SK-N-SH (cell line): ENCODE data around the gene SP140. TPM values are rescaled to one million over a fixed set of nuclear protein-coding genes. Genes with fewer than 3 reads are reported as not detected.

Source experiments
- CTCF ChIA-PET: fragments of 300-600, 350-600 bp; formaldehyde crosslinking; extraction: SDS; loops from one replicate; lab custom pipeline; 2021; lab: Yijun Ruan, JAX
- POLR2A ChIA-PET: fragments of 350-600 bp; sonication (Branson Sonifier 250); formaldehyde crosslinking; extraction: SDS; loops from one replicate; lab custom pipeline; 2020; ENCODE audit warnings: antibody characterized with exemption, inconsistent platforms; lab: Yijun Ruan, JAX
- DNase-seq: peaks from one replicate; pipeline ENCODE4 v3.0.0; 2012
- H2AFZ ChIP-seq: fragments of 200-600 bp; sonication (generic); 2 replicates; pipeline ENCODE4 v1.8.1; 2016; ENCODE audit warnings: antibody characterized with exemption, mild to moderate bottlenecking, low read depth
- H3F3A ChIP-seq: fragments of 200-600 bp; sonication (generic); replicated peaks from 2 replicates; pipeline ENCODE3; 2016; ENCODE audit warnings: antibody characterized with exemption, mild to moderate bottlenecking; ENCODE audit not compliant: insufficient read depth
- H3K27ac ChIP-seq, 2 experiments: fragments of 200-500 bp in 1 of 2; fragments of 200-600 bp in 1 of 2; sonication (Bioruptor generic) in 1 of 2; sonication (generic), shearing (Covaris generic) in 1 of 2; 2 replicates each; pipeline versions ENCODE4 v1.5.1 to v1.6.1; 2014 to 2016; ENCODE audit warnings: low read depth in 2 of 2, inconsistent platforms in 1 of 2, low read length in 1 of 2, mild to moderate bottlenecking in 1 of 2, mixed read lengths in 1 of 2
- H3K27me3 ChIP-seq: fragments of 200-600 bp; sonication (generic), shearing (Covaris generic); 2 replicates; pipeline ENCODE4 v1.6.1; 2016; ENCODE audit warnings: mixed run types; ENCODE audit not compliant: insufficient read depth
- H3K36me3 ChIP-seq, 2 experiments: fragments of 200-500 bp in 1 of 2; fragments of 200-600 bp in 1 of 2; sonication (Bioruptor generic) in 1 of 2; sonication (generic) in 1 of 2; replicated peaks in 1 of 2; 2 replicates each; pipeline versions ENCODE3 to v1.5.1; 2014 to 2016; ENCODE audit warnings: low read length in 1 of 2, mild to moderate bottlenecking in 1 of 2; ENCODE audit not compliant: insufficient read depth in 2 of 2, control insufficient read depth in 1 of 2
- H3K4me1 ChIP-seq, 2 experiments: fragments of 200-500 bp in 1 of 2; fragments of 200-600 bp in 1 of 2; sonication (Bioruptor generic) in 1 of 2; sonication (generic), shearing (Covaris generic) in 1 of 2; 2 replicates each; pipeline versions ENCODE4 v1.5.1 to v1.6.1; 2014 to 2016; ENCODE audit warnings: low read depth in 1 of 2, low read length in 1 of 2, mixed run types in 1 of 2; ENCODE audit not compliant: insufficient read depth in 2 of 2, control insufficient read depth in 1 of 2
- H3K4me2 ChIP-seq: fragments of 200-600 bp; sonication (generic), shearing (Covaris generic); 2 replicates; pipeline ENCODE4 v1.6.1; 2017; ENCODE audit warnings: mixed run types
- H3K4me3 ChIP-seq, 2 experiments: fragments of 200-500 bp in 1 of 2; fragments of 200-600 bp in 1 of 2; sonication (Bioruptor generic) in 1 of 2; sonication (generic), shearing (Covaris generic) in 1 of 2; 2 replicates each; pipeline versions ENCODE4 v1.5.1 to v1.8.1; 2014 to 2016; ENCODE audit warnings: low read depth in 2 of 2, inconsistent platforms in 1 of 2, low read length in 1 of 2, mild to moderate bottlenecking in 1 of 2, mixed read lengths in 1 of 2, moderate library complexity in 1 of 2
- H3K79me2 ChIP-seq: fragments of 200-600 bp; sonication (generic); 2 replicates; pipeline ENCODE4 v1.8.1; 2017; ENCODE audit warnings: mild to moderate bottlenecking; ENCODE audit not compliant: insufficient read depth
- H3K9ac ChIP-seq: fragments of 200-600 bp; sonication (generic); 2 replicates; pipeline ENCODE4 v1.6.1; 2017; ENCODE audit warnings: mixed run types
- H3K9me2 ChIP-seq: fragments of 200-600 bp; sonication (generic); 2 replicates; pipeline ENCODE4 v1.6.1; 2017; ENCODE audit warnings: mixed run types
- H3K9me3 ChIP-seq: fragments of 200-600 bp; sonication (generic); 2 replicates; pipeline ENCODE4 v1.6.1; 2017; ENCODE audit warnings: mixed run types, mild to moderate bottlenecking, moderate library complexity
- H4K20me1 ChIP-seq: fragments of 200-600 bp; sonication (generic); 2 replicates; pipeline ENCODE4 v1.6.1; 2017; ENCODE audit warnings: mild to moderate bottlenecking, mixed run types; ENCODE audit not compliant: insufficient read depth
- CHD2 ChIP-seq: fragments of 150-350 bp; IDR thresholded peaks from 2 replicates; pipeline ENCODE4 v1.6.1; 2018; ENCODE audit warnings: low read length; ENCODE audit not compliant: partially characterized antibody
- ELF1 ChIP-seq: IDR thresholded peaks from 2 replicates; pipeline ENCODE4 v1.4.0; 2012
- EP300 ChIP-seq, 2 experiments: IDR thresholded peaks; 2 replicates each; pipeline versions ENCODE4 v1.4.0 to v1.6.1; 2012; ENCODE audit warnings: borderline replicate concordance in 1 of 2, low read depth in 1 of 2, low read length in 1 of 2
- EZH2phosphoT487 ChIP-seq: fragments of 200-600 bp; sonication (generic); IDR thresholded peaks from 2 replicates; pipeline ENCODE4 v1.6.1; 2017; ENCODE audit warnings: low read depth, mixed run types, mild to moderate bottlenecking, antibody characterized with exemption, moderate library complexity, borderline replicate concordance
- FOXJ3 ChIP-seq: sonication (generic); formaldehyde crosslinking; IDR thresholded peaks from 2 replicates; pipeline ENCODE4 v1.5.1; 2020; ENCODE audit warnings: mild to moderate bottlenecking, missing genetic modification reagents
- FOXM1 ChIP-seq: IDR thresholded peaks from 2 replicates; pipeline ENCODE4 v1.4.0; 2012; ENCODE audit warnings: low read depth, mild to moderate bottlenecking
- IRF3 ChIP-seq: fragments of 150-350 bp; IDR thresholded peaks from 2 replicates; pipeline ENCODE4 v1.6.1; 2016; ENCODE audit warnings: mild to moderate bottlenecking, low read depth, low read length
- MXI1 ChIP-seq: IDR thresholded peaks from 2 replicates; pipeline ENCODE4 v1.6.1; 2012; ENCODE audit warnings: mild to moderate bottlenecking, low read depth, low read length, improper control_type of control experiment
- NRF1 ChIP-seq: IDR thresholded peaks from 2 replicates; pipeline ENCODE4 v1.6.1; 2012; ENCODE audit warnings: low read depth, mild to moderate bottlenecking, low read length
- RAD21 ChIP-seq: IDR thresholded peaks from 2 replicates; pipeline ENCODE4 v1.6.1; 2012; ENCODE audit warnings: mild to moderate bottlenecking, low read length
- REST ChIP-seq: IDR thresholded peaks from 2 replicates; pipeline ENCODE4 v1.6.1; 2012; ENCODE audit warnings: mild to moderate bottlenecking, low read depth, low read length, moderate library complexity
- RXRA ChIP-seq: IDR thresholded peaks from 2 replicates; pipeline ENCODE4 v1.4.0; 2012; ENCODE audit warnings: low read depth, mild to moderate bottlenecking, borderline replicate concordance
- SIN3A ChIP-seq: IDR thresholded peaks from 2 replicates; pipeline ENCODE4 v1.6.1; 2012; ENCODE audit warnings: low read depth, mild to moderate bottlenecking, low read length, moderate library complexity, borderline replicate concordance
- TCF12 ChIP-seq: IDR thresholded peaks from 2 replicates; pipeline ENCODE4 v1.4.0; 2012
- TEAD4 ChIP-seq: IDR thresholded peaks from 2 replicates; pipeline ENCODE4 v1.4.0; 2012; ENCODE audit warnings: mild to moderate bottlenecking, borderline replicate concordance; ENCODE audit not compliant: insufficient read depth
- USF2 ChIP-seq: fragments of 150-350 bp; IDR thresholded peaks from 2 replicates; pipeline ENCODE4 v1.6.1; 2017; ENCODE audit warnings: antibody characterized with exemption, low read length, low read depth, borderline replicate concordance
- ZBTB33 ChIP-seq: IDR thresholded peaks from 2 replicates; pipeline ENCODE4 v1.4.0; 2012; ENCODE audit warnings: low read depth, borderline replicate concordance
- WGBS: methylation state at CpG from one replicate; pipeline ENCODE4 v1.1.6; 2017; ENCODE audit warnings: low lambda C conversion rate; 5-methylcytosine and 5-hydroxymethylcytosine counted together
- polyA plus RNA-seq, 3 experiments: library from polyadenylated mRNA; depleted of rRNA; stranded (reverse); fragments of >200 nt; gene quantifications; 2 replicates each; pipeline ENCODE4 v1.2.3, GENCODE V29; 2012

Gene SP140
- polyA plus RNA-seq, 1 of the 3 experiments (the other 2 are of a cell fraction) = 0.71 TPM

GRCh38 chr2:230348787-230349186 is 123.3 kb downstream of the SP140 start:
- Histone ChIP-seq H3K9me2 (peaks cover 6% of the 10 kb centered on the region; the same call in 1 of the 2 replicates), H2AFZ (no peak overlapping the region)
- TF ChIP-seq NRF1 = no peak
- TF ChIP-seq, all 33 proteins: peak for 0
- Histone ChIP-seq H4K20me1 (no peaks in the 10 kb centered on the region), H3K79me2 (peaks cover 60% of the 10 kb centered on the region), H3K9ac (no peak overlapping the region), H3K4me1 (no peaks in the 10 kb centered on the region), H3K36me3 (peaks cover 0 to 32% of the 10 kb centered on the region in 2 experiments), H3K9me3 (peaks cover 12% of the 10 kb centered on the region; the same call in 1 of the 2 replicates), H3K4me2 (no peak overlapping the region), H3F3A (peaks cover 5% of the 10 kb centered on the region), H3K4me3 (no peak overlapping the region), H3K27me3 (no peaks in the 10 kb centered on the region), H3K27ac (no peak overlapping the region)
- no peak for DNase-seq
- POLR2A ChIA-PET = no interaction called here
- CTCF ChIA-PET = no interaction called here

GRCh38 chr2:230356084-230356483 is 130.5 kb downstream of the SP140 start:
- Histone ChIP-seq H3K4me2 (no peak overlapping the region), H3F3A (no peaks in the 10 kb centered on the region), H4K20me1 (no peaks in the 10 kb centered on the region), H3K79me2 (peaks cover under 1% of the 10 kb centered on the region), H3K27me3 (no peaks in the 10 kb centered on the region), H3K4me1 (no peaks in the 10 kb centered on the region), H3K4me3 (no peak overlapping the region), H3K36me3 (peaks cover 13 to 48% of the 10 kb centered on the region in 2 experiments)
- ChIA-PET POLR2A (no interaction called here), CTCF (no interaction called here)
- 81% methylated on average over 2 of the region's 2 CpGs for WGBS
- DNase-seq = no peak
- no peak for TF ChIP-seq FOXJ3
- no peak for TF ChIP-seq IRF3
- TF ChIP-seq EZH2phosphoT487 = no peak
- TF ChIP-seq FOXM1 = no peak
- no peak for TF ChIP-seq ZBTB33
- no peak for TF ChIP-seq RXRA
- no peak for TF ChIP-seq SIN3A
- no peak for TF ChIP-seq CHD2
- TF ChIP-seq RAD21 = no peak
- no peak for TF ChIP-seq MXI1
- no peak for TF ChIP-seq REST
- TF ChIP-seq TCF12 = no peak
- no peak for TF ChIP-seq NRF1
- TF ChIP-seq TEAD4 = no peak
- no peak for TF ChIP-seq USF2
- no peak for TF ChIP-seq EP300 (IDR thresholded peaks at IDR 0.05; ENCODE audit: borderline replicate concordance in 1 of 2, low read depth in 1 of 2, low read length in 1 of 2)
- TF ChIP-seq ELF1 = no peak
- TF ChIP-seq, all 33 proteins: peak for 0
- peaks cover 10% of the 10 kb centered on the region; the same call in 1 of the 2 replicates for H3K9me3 ChIP-seq
- H3K27ac ChIP-seq = no peak overlapping the region
- no peak overlapping the region for H2AFZ ChIP-seq
- peaks cover 6% of the 10 kb centered on the region; the same call in 1 of the 2 replicates for H3K9me2 ChIP-seq
- H3K9ac ChIP-seq = no peak overlapping the region
